ENCODE measurements around the gene SLC10A3. TPM values are rescaled to one million over a fixed set of nuclear protein-coding genes. Genes with fewer than 3 reads are reported as not detected.

The SLC10A3 gene
- total RNA-seq, 4 donors from 2014 or later: 8.2 to 18.3 (median 15.9) TPM

DNA sequence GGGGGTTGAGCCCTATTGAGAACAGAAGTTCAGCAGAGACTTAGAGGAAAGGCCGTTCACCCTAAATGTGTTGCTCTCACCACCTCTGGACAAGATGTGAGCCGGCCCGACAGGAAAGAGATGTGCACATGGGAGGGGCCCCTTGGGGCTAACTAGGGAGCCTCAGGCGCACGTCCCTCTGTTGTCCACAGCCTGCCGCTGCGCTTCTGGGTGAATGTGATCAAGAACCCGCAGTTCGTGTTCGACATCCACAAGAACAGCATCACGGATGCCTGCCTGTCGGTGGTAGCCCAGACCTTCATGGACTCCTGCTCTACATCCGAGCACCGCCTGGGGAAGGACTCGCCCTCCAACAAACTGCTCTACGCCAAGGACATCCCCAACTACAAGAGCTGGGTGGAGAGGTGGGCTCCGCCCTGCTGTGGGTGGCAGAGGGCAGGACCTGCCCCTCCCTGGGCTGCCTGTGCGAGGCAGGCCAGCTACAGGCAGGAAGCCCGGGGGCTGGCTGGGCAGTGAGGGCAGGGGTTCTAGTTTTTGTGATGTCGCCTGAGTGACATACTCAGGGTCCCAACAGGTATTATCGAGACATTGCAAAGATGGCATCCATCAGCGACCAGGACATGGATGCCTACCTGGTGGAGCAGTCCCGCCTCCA lies 19.4 kb downstream of the SLC10A3 start:
- TF ChIP-seq, protein P1, sequence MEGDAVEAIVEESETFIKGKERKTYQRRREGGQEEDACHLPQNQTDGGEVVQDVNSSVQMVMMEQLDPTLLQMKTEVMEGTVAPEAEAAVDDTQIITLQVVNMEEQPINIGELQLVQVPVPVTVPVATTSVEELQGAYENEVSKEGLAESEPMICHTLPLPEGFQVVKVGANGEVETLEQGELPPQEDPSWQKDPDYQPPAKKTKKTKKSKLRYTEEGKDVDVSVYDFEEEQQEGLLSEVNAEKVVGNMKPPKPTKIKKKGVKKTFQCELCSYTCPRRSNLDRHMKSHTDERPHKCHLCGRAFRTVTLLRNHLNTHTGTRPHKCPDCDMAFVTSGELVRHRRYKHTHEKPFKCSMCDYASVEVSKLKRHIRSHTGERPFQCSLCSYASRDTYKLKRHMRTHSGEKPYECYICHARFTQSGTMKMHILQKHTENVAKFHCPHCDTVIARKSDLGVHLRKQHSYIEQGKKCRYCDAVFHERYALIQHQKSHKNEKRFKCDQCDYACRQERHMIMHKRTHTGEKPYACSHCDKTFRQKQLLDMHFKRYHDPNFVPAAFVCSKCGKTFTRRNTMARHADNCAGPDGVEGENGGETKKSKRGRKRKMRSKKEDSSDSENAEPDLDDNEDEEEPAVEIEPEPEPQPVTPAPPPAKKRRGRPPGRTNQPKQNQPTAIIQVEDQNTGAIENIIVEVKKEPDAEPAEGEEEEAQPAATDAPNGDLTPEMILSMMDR (IDR thresholded peaks at IDR 0.05; ENCODE audit: low read depth): no peak

DNA sequence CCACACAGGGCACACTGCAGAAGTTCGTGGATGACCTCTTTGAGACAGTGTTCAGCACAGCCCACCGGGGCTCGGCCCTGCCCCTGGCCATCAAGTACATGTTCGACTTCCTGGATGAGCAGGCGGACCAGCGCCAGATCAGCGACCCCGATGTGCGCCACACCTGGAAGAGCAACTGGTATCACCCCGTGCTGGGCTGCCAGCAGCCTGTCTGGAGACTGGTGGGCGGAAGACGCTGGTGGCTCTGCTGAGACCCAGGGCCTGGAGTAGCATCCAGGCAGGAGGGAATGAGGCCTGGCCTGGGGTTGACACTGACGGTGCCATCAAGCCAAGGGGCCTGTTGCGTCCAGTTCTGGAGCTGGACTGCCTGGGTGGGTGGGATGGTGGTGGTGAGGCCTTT lies 20.0 kb downstream of the SLC10A3 start:
- TF ChIP-seq, protein P1 (IDR thresholded peaks at IDR 0.05; ENCODE audit: low read depth): no peak

DNA sequence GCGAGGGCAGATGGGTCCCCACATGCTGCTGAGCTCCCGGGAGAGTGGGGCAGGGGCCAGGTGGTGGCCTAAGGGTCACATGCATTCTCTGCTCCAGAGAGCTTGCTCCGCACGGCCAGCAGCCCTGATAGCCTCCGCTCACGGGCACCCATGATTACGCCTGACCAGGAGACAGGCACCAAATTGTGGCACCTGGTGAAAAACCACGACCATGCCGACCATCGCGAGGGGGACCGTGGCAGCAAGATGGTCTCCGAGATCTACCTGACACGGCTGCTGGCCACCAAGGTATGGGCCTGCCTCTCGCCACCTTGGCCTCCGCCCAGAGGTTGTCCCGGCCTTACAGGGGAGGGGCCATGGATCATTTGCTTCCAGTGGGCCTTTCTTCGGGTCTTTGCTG lies 20.5 kb downstream of the SLC10A3 start:
- TF ChIP-seq, protein P1 (IDR thresholded peaks at IDR 0.05; ENCODE audit: low read depth): no peak

DNA sequence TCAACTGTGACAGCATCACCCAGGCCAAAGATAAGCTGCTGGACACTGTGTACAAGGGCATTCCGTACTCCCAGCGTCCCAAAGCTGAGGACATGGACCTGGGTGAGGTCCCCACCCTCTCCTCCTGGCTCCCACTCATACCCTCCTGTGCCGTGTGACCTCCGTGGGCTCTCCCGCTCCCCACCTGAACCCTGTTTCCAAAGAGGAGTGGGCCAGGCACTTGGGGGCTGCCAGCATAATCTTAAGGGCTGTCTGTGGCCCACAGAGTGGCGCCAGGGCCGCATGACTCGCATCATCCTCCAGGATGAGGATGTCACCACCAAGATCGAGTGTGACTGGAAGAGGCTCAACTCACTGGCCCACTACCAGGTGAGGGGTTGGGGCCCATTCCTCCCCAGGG lies 21.3 kb downstream of the SLC10A3 start:
- TF ChIP-seq, protein P1 (IDR thresholded peaks at IDR 0.05; ENCODE audit: low read depth): no peak

DNA sequence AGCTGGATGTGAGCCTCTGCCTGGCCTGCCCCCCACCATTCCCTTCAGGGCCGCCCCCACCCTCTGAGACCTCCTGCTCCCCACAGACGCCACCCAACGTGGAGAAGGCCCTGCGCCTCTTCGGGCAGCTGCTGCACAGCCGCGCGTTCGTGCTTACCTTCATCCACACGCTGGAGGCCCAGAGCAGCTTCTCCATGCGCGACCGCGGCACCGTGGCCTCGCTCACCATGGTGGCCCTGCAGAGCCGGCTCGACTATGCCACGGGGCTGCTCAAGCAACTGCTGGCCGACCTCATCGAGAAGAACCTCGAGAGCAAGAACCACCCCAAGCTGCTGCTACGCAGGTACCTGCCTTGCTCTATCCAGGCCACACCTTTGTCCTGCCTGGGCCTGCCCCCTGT lies 22.2 kb downstream of the SLC10A3 start:
- TF ChIP-seq, protein P1 (IDR thresholded peaks at IDR 0.05; ENCODE audit: low read depth): no peak

DNA sequence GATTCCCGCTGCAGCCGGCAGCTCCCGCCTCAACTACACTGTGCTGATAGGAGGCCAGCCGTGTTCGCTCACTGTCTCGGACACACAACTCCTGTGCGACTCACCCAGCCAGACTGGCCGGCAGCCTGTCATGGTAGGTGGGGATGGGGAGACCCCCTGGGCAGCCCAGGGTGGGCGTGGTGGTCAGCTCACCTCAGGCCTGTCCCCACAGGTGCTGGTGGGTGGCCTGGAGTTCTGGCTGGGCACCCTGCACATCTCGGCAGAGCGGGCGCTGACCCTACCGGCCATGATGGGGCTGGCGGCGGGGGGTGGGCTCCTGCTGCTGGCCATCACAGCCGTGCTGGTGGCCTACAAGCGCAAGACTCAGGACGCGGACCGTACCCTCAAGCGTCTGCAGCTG lies 22.9 kb downstream of the SLC10A3 start:
- TF ChIP-seq, protein P1 (IDR thresholded peaks at IDR 0.05; ENCODE audit: low read depth): no peak

DNA sequence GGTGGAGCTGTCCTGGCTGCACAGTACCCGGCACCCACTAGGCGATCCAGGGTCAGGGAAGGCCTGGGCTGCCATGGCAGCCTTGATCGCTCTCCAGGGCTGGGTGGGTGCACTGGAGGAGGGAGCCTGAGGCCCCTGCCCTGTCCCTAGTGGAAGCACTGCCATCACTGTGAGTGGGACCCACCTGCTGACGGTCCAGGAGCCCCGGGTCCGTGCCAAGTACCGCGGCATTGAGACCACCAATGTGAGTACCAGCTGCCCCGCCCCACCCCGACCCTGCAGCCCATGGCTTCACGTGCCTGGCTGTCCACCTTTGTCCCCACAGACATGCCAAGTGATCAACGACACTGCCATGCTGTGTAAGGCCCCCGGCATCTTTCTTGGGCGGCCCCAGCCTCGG lies 23.5 kb downstream of the SLC10A3 start:
- TF ChIP-seq, protein P1 (IDR thresholded peaks at IDR 0.05; ENCODE audit: low read depth): no peak
